WI38 (cell line): ENCODE results near the gene FAM168A.

Source experiments
- H3K4me3 ChIP-seq: 2 replicates; pipeline ENCODE4 v1.5.1; 2011; ENCODE audit warnings: low read depth, mild to moderate bottlenecking, control low read depth, low read length
- CTCF ChIP-seq: IDR thresholded peaks from 2 replicates; pipeline ENCODE4 v1.5.1; 2012; ENCODE audit warnings: low read depth, mild to moderate bottlenecking, control low read depth, low read length

Gene FAM168A

DNA sequence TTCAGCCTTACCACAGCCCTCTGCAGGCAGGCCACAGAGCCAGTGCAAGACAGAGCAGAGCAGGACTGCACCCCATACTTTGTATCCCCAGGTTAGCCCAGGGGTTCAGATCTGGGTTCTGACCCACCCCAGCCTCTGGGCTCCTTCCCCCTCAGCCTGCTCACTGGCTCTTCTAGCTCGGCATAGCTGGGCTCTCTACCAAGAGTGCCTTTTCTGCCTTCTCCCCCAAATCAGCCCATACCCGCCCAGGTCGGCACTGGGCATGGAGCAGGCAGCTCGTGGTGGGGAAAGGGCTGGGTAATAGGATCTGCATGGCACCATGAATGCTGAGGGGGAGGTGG is 213.4 kb downstream of the FAM168A start:
- no peak overlapping the region for H3K4me3 ChIP-seq
- TF ChIP-seq CTCF: no peak

DNA sequence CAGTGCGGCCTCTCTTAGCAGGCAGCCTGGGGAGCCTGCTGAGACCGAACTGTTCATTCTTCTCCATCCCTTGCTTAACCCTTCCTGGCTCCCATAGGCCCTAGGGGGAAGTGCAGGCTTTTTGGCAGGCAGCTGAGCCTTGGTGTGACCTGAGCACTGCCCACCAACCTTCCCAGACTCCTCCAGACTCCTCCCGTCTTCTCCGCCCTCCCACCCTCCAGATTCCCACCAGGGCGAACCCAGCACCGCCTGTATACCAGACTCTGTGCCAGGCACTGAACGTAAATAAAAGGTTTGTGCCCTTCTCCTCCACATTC is 213.8 kb downstream of the FAM168A start:
- TF ChIP-seq CTCF: no peak
- no peak overlapping the region for H3K4me3 ChIP-seq

DNA sequence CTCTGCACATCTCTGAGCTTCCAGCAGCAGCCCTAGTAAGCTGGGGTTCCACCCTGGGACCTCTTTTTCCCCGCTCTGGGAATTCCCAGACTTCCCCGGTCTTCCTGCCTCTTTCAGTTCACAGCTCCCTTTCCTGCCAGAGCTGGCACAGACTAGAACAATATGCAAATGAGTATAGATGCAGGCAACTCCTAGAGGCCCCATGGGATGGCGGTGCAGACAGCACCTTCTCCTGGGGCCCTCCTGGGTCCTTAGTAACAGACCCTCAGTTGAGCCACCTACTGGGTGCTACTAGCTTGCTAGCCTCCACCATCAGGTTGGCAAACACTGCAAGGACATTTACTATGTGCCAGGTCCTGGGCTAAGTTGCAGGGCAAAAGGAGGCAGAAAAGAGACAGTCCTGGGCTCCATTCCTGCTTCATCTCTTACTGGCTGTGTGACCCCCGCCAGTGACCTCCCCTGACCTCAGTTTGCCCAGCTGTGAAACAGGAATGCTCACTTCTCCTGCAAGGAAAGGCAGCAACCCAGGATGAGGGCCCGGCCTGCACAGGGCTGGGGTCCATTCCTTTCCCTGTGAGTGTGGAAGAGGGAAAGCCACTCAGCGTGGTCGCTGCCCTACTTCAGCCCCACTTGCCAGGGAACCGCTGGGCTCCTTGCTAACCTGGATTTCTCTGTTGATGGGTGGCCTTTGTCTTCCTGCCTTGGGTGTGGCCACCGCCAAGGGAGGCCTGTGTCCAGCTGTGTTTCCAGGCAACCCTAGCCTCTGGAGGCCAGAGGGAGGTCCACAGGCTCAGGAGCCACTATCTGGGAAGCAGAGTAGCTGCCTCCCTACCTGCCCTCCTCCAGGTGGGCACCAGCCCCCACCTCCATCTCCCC is 214.4 kb downstream of the FAM168A start:
- H3K4me3 ChIP-seq: no peak overlapping the region
- TF ChIP-seq CTCF: no peak

DNA sequence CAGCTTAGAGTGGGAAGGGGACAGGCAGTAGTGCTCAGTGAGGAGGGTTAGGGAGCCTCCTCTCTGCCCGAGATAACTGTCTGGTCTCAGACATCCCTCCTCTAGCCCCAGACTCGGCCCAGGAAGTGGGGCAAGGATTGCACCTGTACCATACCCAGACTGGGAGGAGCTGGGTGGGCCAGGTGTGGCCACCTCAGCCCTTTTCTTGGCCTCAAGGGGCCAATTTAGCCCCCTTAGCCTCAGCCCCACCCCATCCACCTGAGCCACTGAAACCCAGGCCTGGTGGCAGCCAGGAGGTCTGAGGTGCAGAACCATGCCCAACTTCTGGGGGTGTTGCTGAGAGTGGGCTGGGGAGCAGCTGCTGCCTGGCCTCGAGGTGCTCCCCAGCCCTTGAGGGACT is 215.2 kb downstream of the FAM168A start:
- no peak overlapping the region for H3K4me3 ChIP-seq
- no peak for TF ChIP-seq CTCF

- TF ChIP-seq CTCF: no peak
- H3K4me3 ChIP-seq: no peak overlapping the region
Observed at GRCh38 chr11:73382183-73382582, 215.7 kb downstream of the FAM168A start.

- TF ChIP-seq CTCF: no peak
- no peak overlapping the region for H3K4me3 ChIP-seq
Observed at GRCh38 chr11:73381589-73381988, 216.3 kb downstream of the FAM168A start.

DNA sequence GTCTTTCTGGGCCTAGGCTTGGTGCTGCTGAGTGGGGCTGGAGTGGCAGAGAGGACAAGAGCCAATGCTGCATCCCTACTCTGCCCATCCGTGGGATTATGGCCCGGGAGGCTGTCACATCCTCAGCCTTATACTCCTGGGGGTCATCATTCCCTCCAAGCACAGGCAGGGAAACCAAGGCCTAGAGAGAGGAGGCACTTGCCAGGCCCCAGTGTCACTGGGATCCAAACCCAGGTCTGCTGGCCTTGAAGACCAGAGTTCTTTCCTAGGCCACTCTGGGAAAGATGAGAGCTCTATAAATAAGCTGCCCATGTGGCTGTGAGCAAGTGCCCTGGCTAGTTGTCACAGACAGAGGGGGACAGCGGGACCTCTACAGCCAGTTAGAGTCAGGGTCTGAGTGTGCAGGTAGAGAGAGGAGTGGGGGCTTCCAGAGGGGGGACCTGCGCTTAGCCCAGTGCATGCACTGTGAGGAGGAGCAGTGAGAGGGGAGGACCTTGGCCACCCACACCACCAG is 217.0 kb downstream of the FAM168A start:
- no peak for TF ChIP-seq CTCF
- no peak overlapping the region for H3K4me3 ChIP-seq
